ENCODE results near the gene KLK7. TPM values are rescaled to one million over a fixed set of nuclear protein-coding genes. Genes with fewer than 3 reads are reported as not detected.

Gene KLK7
- total RNA-seq, result not detected in 2 replicates

DNA sequence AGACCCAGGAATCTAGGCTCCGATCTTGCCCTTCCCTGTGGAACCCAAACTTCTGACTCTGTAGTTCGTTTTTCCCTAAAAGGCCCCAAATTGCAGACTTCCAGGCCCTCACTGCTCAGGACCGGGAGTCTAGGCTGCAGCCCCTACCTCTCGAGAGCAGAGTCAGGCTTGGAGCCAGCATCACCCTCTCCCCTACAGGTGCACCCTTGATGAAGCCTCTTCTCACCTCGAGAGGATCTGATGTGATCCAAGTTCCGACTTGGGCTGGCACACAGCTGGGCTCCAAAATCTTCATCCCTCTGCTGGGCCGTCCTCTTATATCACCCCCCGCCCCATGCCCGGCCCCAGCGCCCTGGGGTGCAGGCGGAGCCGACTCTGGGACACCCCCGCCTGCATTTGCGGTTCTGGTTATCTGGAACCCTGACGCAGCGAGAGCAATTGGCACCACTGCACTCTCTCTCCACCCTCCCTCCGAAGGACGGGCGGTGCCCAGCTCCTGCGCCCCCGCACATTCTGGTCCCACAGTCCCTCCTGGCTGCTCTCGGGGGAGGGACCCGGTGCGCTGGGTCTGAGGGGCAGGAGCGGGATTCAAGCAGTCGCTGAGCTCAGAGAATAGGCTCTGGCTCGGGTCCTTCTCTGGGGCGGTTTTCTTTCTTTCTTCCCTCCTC, at the start of gene KLK7:
Gene KLK7 (minus strand): TSS at position 293 of the 668 bp plus-strand sequence. CDS start 1,518 bp downstream, outside the sequence.

DNA sequence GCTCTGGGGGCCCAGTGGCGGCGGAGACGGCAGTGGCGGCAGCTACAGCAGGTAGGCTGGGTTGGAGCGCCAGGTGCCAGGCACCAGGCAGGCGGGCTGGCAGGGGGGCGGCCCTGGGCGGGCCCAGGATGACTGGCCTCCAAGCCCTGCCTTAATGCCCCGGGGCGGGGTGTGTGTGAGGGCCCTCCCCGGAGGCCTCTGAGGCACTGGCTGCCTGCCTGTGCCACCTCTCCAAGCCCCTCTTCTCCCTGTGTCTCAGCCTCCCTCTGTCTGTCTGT, 42.8 kb upstream of the KLK7 start, which contains the start of gene KLK11:
Gene KLK11 (minus strand): TSS at position 63 of the 278 bp plus-strand sequence. CDS start 985 bp downstream, outside the sequence.

DNA sequence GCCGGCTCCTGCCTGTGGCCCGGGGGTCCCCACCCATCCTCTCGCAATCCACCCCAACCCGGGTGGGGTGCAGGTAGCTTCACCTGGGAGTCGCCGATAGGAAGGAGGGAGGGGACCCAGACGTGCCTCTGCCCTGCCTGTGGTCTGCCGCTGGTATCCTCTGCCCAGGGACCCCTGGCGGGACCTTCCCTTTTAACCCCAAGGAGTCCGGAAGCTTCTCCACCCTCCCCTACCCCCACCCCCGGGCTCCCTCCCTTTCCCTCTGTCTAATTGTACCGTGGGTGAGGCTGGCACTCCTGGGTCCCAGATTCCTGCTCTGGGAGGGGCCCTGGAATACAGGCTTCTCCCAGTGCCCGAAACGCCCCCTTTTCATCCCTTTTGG, 35.8 kb upstream of the KLK7 start, which contains the start of gene KLK10:
Gene KLK10 (minus strand): TSS at position 166 of the 382 bp plus-strand sequence. CDS start 579 bp downstream, outside the sequence.

DNA sequence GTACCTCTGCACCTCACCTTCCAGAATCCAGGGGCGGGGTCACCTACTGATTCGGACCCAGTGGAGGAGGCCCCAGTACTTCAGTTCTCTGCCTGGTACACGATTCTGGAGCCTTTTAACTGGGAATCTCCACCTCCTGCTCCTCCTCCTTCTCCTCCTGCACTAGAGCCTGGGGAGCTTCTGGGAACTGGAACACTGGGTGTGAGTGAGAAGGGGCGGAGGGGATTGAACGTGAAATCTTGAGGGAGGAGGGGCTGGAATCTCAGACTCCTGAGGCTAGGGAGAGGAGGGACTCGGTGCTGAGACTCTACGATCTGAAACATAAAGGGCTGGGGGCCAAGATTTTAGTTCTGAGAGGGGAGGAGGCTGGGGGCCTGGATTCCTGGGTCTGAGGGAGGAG, 17.8 kb upstream of the KLK7 start, which contains the start of gene KLK8:
Gene KLK8 (minus strand): TSS at position 90 of the 400 bp plus-strand sequence. CDS start 437 bp downstream, outside the sequence.

DNA sequence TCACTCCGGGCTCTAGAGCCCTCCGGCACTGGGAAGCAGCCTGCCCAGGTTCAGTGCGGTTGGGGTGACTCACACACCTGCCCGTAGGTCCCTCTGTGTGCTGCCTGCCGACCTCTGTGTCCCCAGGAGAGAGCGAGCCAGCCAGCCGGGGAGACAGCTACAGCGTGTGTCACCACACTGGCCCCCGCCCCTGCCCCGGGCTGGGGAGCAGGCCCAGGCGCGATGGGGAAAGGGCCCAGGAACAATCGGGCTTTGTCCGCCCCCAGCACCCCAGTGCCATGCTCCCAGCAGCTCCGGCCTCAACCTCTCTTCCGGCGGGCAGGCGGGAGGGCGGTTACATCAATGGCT, 14.3 kb downstream of the KLK7 start, which contains the start of gene KLK6:
Gene KLK6 (minus strand): TSS at position 179 of the 348 bp plus-strand sequence. CDS start 1,487 bp downstream, outside the sequence.

DNA sequence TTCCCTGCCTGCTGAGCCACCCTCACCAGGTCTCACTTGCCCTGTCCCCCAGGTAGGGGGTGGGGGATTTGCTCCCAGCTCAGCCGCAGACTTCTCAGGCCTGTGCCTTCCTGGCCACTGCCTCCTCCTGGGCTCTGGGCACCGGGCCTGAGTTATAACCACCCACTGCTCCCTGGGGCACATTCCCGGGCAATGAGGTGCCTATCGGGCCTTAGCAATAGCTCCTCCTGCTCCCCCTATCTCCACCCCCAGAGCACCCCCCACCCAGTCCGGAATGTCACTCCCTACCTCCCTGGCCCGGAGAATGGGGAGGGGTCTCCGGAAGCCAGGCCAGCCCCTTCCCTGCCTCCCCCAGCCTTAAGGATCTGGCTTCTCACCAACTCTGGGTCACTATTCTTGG, 30.8 kb downstream of the KLK7 start, which contains the start of gene KLK5:
Gene KLK5 (minus strand): TSS at position 129 of the 400 bp plus-strand sequence. CDS start 381 bp downstream, outside the sequence.

Other genes with a start within 250 kb of the KLK7 start
- gene GPR32, start 213.5 kb downstream of the KLK7 start, total RNA-seq, result not detected in 2 replicates
- not detected in 2 replicates for gene ACP4, start 193.5 kb downstream of the KLK7 start, total RNA-seq
- not detected in 2 replicates for gene KLK1, start 160.1 kb downstream of the KLK7 start, total RNA-seq
- gene KLK15, start 150.3 kb downstream of the KLK7 start, total RNA-seq, result not detected in 2 replicates
- gene KLK3, start 129.0 kb downstream of the KLK7 start, total RNA-seq, result not detected in 2 replicates
- not detected in 2 replicates for gene KLK2, start 110.5 kb downstream of the KLK7 start, total RNA-seq
- not detected in 2 replicates for gene KLK4, start 72.5 kb downstream of the KLK7 start, total RNA-seq
- gene KLK5, start 30.9 kb downstream of the KLK7 start, total RNA-seq, result not detected in 2 replicates
- 0.39 and 1.6 TPM in 2 replicates for gene KLK6, start 14.3 kb downstream of the KLK7 start, total RNA-seq
- gene KLK8, start 17.7 kb upstream of the KLK7 start, total RNA-seq, result 0.39 TPM in 1 of 2 replicates, not detected in the other
- not detected in 2 replicates for gene KLK10, start 35.8 kb upstream of the KLK7 start, total RNA-seq
- gene KLK11, start 42.7 kb upstream of the KLK7 start, total RNA-seq, result not detected in 2 replicates
- gene KLK12, start 51.1 kb upstream of the KLK7 start, total RNA-seq, result not detected in 2 replicates
- gene KLK13, start 81.2 kb upstream of the KLK7 start, total RNA-seq, result not detected in 2 replicates
- gene KLK14, start 99.0 kb upstream of the KLK7 start, total RNA-seq, result not detected in 2 replicates
- gene CTU1, start 124.5 kb upstream of the KLK7 start, total RNA-seq, result 6.3 and 7.9 TPM in 2 replicates
- not detected in 2 replicates for gene SIGLEC9, start 141.0 kb upstream of the KLK7 start, total RNA-seq
- not detected in 2 replicates for gene SIGLEC7, start 158.4 kb upstream of the KLK7 start, total RNA-seq
- not detected in 2 replicates for gene CD33, start 241.2 kb upstream of the KLK7 start, total RNA-seq

All from placental epithelial cell (primary cell).